HCT116 (cell line): ENCODE measurements around the gene HOXC4.

Experiments used
- CEBPB ChIP-seq: IDR thresholded peaks from 2 replicates; pipeline ENCODE4 v1.6.1; 2012; ENCODE audit warnings: low read depth
- EZH2 ChIP-seq: fragments of 200-600 bp; sonication (generic); IDR thresholded peaks from 2 replicates; pipeline ENCODE4 v1.6.1; 2017; ENCODE audit warnings: antibody characterized with exemption, mixed run types
- SIN3A ChIP-seq: IDR thresholded peaks from 2 replicates; pipeline ENCODE4 v1.6.1; 2012; ENCODE audit warnings: low read depth
- SRF ChIP-seq: IDR thresholded peaks from 2 replicates; pipeline ENCODE4 v1.6.1; 2012; ENCODE audit warnings: low read depth
- ZFX ChIP-seq: fragments of 450-650 bp; IDR thresholded peaks from 2 replicates; pipeline ENCODE4 v1.6.1; 2017
- ZNF274 ChIP-seq: fragments of 200-500 bp; sonication (Bioruptor generic); IDR thresholded peaks from 2 replicates; pipeline ENCODE4 v1.6.1; 2014; ENCODE audit warnings: mild to moderate bottlenecking, low read depth, low read length, inconsistent platforms
- TF ChIP-seq, protein P1 (sequence below), 3 experiments: fragments of 200-600 bp in 1 of 3; sonication (generic) in 1 of 3; IDR thresholded peaks in 2 of 3; conservative IDR thresholded peaks in 1 of 3; 2 replicates each; pipeline ENCODE4 v1.5.1; 2012 to 2017; ENCODE audit warnings: low read depth in 2 of 3, low read length in 2 of 3, antibody characterized with exemption in 1 of 3, borderline replicate concordance in 1 of 3, control low read depth in 1 of 3, mild to moderate bottlenecking in 1 of 3, mixed read lengths in 1 of 3, mixed run types in 1 of 3, moderate library complexity in 1 of 3; ENCODE audit not compliant: insufficient read depth in 1 of 3

DNA sequence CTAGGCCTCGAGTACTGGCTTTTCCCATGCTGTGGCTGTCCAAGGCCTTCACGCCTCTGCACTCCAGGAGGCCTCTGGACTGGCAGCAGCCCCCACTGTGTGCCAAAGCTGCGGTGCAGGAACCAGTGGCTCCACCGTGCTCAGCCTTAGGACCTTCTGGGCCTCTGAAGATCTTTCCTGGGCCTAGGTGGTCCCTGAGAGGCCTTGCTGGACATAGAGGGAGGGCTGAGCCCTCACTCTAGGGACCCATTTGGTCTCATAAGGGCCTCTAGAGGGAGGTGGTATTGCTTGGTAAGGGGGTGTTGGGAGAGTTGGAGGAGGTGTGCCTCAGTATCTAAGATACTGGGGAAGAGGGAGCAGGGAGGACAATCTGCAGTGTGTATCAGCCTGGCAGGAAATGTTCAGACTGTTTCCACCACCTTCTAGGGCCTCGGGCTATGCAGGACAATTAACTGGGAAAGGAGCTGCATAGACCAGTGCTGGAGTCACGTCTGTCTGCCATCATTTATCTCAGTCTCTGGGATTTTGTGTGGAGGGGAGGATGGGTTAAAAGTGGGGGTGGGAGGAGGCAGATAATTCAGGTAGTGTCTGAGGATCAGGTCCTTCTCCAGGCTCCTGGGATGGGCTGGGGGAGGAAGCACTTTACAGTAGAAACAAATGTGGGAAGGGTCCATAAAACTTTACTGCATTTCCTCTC is 17.9 kb upstream of the HOXC4 start:
- TF ChIP-seq, protein P1, sequence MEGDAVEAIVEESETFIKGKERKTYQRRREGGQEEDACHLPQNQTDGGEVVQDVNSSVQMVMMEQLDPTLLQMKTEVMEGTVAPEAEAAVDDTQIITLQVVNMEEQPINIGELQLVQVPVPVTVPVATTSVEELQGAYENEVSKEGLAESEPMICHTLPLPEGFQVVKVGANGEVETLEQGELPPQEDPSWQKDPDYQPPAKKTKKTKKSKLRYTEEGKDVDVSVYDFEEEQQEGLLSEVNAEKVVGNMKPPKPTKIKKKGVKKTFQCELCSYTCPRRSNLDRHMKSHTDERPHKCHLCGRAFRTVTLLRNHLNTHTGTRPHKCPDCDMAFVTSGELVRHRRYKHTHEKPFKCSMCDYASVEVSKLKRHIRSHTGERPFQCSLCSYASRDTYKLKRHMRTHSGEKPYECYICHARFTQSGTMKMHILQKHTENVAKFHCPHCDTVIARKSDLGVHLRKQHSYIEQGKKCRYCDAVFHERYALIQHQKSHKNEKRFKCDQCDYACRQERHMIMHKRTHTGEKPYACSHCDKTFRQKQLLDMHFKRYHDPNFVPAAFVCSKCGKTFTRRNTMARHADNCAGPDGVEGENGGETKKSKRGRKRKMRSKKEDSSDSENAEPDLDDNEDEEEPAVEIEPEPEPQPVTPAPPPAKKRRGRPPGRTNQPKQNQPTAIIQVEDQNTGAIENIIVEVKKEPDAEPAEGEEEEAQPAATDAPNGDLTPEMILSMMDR (IDR thresholded peaks at IDR 0.05 in 2 of 3, conservative IDR thresholded peaks at IDR 0.05 in 1 of 3; ENCODE audit: borderline replicate concordance in 1 of 3, insufficient read depth in 1 of 3, low read depth in 2 of 3, low read length in 2 of 3), result no peak
- TF ChIP-seq SRF (no peak), ZNF274 (no peak), SIN3A (no peak), EZH2 (no peak), CEBPB (no peak), ZFX (no peak)
